Activated T-helper 1 cell treated with anti-CD3 and anti-CD28 coated beads, Interleukin-2, amount 50 U/mL, for 16 hours (primary cell): ENCODE data around the gene FBLN2.
"Not testable (repeated sequence)": the region's sequence is repeated elsewhere in the genome, so short reads cannot be mapped to it uniquely, and the experiment has no call there.

Experiments used
- DNase-seq, 2 donors: peaks; one replicate each; pipeline ENCODE4 v3.0.0-alpha.2; 2020; ENCODE audit warnings: low read depth in 1 of 2, low spot score in 1 of 2

The FBLN2 gene

DNA sequence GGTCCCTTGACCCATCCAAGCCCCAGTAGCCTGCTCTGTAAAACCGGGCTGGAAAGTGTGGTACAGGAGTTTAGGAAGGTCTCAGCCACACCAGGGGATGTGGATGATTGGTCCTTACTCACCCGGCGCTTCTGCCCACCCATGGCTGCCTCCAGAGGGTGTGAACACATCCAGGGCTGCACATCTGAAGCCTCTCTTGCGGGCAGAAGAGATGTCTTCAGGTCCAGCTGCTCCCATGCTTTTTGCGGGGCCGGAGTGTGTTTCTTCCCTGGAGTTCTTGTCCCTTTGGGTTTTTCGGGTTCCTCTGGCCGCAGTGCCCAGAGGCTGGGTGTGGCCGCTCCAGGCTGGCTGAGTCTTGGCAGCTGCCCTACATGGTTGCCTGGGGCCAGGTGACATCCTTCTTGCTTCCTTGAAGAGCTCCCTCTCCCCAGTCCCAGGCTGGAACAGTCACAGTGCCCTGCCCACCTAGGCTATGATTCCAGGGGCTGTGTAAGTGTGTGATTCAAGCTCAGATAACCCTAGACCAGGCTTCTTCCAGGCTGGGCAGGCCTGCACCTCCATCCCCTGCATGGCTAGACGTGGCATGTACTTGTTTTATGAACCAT is 34.9 kb upstream of the FBLN2 start:
- no peak for DNase-seq

GRCh38 chr3:13514639-13515435 is 34.1 kb upstream of the FBLN2 start:
- DNase-seq, result no peak

GRCh38 chr3:13515786-13516759 is 32.9 kb upstream of the FBLN2 start:
- DNase-seq, result no peak

DNA sequence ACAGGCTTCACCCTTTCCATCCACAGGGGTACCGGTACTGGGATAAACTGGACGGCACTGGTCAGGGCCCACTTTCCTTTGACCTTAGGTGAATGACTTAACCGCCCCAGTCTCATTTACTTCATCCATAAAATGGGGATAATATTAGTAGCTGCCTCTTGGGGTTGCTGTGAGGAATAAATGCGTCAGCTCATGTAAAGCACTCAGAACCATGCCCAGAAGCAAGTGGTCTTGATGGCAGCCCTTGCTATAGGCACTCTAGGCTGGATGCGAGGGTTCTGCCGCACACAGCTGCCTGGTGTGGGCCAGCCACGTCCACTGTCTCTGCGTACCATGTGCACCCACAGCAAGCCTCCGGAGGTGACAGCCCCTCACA is 32.2 kb upstream of the FBLN2 start:
- DNase-seq, result no peak

DNA sequence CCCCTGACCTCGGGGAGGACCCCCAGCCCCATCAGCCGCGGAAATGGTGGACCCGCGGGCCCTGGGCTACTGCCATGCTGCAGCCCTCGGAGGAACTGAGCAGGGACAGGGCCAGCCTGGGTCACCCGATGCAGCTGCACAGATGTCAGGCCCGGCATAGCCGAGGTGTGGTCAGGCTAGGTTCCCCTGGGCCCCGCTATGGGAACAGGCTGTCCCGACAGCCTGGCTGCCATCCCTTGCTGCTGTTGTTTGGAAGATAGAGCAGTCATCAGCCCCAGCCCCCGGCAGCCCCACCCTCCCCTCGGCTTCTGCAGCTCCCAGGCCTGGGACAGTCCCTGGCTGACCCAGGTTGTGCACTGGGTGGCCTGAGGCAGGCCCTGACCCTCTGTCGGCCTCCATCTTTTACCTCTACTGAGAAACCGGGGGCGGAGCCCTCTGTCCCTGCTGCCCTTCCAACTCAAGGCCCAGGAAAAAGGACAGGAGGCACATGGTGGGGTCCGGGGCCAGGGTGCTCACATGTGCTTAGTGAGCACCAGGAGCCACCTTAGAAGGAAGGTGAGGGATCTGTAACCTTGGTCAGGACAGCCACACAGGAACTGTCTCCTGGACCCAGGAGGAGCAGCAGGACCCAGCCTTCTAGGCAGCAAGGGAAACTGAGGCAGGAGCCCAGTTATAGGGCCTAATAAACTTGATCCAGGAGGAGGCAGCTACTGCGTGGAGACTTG is 31.5 kb upstream of the FBLN2 start:
- no peak for DNase-seq

GRCh38 chr3:13518516-13518953 is 30.4 kb upstream of the FBLN2 start:
- DNase-seq, result no peak

DNA sequence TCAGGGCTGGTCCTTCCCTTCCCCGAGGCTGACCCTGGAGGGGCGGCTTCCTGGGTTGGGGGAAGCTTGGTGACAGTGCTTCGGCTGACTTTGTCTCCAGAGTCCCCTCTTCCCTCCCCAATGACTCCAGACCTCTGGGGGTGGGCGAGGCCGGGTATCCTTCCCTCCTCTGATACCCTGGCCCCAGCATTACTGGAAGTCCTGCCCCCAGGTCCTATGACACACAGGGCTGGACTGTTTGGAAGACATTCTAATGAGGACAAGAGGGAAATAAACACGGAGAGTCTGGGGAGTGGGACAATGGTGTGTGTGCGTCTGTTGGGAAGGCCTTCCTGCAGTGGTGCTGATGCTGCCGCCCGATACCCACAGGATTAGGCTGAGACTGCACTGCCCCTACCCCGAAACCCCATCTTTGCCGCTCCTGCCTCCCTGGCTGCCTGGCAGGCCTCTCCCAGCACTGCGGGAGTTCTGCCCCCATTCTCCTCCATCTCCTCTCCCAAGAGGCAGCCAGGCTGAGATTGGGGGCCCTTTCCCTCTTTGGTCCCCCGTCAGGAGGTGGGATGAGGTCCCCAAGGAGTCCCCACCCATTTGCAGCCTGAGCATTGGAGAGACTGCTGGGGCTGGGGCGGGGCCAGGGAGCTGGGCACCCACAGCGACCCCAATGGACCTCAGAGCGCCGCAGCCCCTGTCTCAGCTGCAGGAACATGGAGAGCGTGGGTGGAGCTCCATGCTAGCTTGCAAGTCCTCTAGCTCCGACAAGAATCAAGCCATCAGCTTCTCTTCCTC is 29.7 kb upstream of the FBLN2 start:
- DNase-seq, result no peak

DNA sequence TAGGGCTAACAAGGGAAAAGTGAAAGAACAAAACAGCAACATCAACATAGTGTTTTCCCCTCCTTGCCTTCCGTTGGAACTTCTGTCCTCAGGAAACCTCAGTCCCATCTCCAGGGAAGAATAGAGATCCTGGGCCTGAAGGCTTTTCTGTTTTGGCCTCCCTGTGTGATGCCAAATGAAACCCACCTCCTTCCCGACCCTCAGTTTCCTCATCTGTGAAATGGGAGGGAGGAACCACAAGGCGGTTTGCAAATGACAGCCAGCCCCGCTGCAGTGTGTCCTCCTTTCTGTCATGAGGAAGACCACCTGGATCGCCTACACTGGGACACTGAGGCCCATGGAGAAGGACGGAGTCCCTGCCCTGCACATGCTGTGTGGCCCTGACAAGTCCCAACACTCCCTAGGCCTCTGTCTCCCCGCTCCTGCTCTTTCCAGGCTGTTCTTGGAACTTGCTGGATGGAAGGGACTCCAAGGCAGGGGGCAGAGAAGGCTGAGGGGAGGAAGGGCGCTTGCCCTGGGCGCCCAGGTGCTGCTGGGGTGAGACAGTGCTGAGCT is 28.5 kb upstream of the FBLN2 start:
- no peak for DNase-seq

- no peak for DNase-seq
Measured at GRCh38 chr3:13521309-13521708, 27.6 kb upstream of the FBLN2 start.

- not testable (repeated sequence) for DNase-seq
Measured at GRCh38 chr3:13521749-13522148, 27.2 kb upstream of the FBLN2 start.

DNA sequence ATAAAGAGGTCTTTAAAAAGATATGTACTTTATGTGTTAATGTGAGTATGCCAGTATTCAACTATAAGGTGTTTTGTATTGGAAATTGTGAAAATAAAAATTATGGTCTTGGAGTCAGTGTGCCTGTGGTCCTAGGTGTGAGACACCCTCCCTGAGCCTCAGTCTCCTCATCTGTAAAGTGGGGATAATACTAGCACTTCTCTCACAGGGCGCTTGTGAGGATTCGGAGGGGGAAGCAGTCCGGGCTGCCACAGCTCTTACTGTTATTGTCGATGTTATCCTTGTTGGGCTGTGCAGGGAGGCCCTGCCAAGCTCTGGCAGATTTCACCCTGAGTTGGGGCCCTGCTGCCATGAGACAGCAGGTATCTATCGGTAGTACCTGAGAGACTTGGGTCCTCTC is 26.7 kb upstream of the FBLN2 start:
- DNase-seq, result no peak

GRCh38 chr3:13524979-13525669 is 23.8 kb upstream of the FBLN2 start:
- no peak for DNase-seq

DNA sequence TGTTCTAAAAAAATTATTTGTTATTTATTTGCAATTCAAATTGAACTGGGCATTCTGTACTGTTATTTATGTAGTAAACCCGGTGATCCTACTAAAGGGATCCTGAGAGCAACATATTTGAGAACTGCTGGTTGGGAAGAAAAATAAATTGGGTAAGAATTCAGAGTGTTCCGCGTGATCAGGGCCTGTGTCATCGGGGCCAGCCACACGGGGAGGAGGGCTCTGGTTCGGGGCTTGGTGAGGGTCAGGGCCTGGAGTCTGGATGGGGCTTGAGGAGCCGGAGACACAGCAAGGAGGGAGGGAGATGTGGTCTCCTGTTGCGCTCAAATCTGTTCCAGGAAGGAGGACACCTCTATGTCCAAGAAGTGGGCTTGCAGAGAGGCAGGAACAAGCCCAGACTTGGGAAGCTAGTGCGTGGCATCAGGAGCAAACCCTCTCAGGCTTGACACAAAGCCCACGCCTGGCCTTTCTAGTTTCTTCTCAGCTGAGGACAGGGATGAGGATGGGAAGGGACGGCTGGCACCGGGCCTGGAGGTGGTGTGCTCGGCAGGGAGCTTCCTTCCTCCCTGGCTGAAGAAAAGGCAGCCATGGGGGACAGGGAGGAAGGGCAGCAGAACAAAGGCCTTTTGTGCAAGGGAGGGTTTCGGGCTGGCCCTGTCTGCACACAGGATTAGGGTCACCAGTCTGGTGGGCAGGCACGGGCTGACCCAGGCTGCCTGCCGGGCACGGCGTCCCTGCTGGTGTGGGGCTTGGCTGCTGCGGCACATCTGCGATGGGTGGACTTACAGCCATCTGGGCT is 22.9 kb upstream of the FBLN2 start:
- DNase-seq, result no peak

GRCh38 chr3:13526626-13526949 is 22.3 kb upstream of the FBLN2 start:
- DNase-seq, result no peak

- no peak for DNase-seq
Measured at GRCh38 chr3:13528217-13528867, 20.6 kb upstream of the FBLN2 start.

DNA sequence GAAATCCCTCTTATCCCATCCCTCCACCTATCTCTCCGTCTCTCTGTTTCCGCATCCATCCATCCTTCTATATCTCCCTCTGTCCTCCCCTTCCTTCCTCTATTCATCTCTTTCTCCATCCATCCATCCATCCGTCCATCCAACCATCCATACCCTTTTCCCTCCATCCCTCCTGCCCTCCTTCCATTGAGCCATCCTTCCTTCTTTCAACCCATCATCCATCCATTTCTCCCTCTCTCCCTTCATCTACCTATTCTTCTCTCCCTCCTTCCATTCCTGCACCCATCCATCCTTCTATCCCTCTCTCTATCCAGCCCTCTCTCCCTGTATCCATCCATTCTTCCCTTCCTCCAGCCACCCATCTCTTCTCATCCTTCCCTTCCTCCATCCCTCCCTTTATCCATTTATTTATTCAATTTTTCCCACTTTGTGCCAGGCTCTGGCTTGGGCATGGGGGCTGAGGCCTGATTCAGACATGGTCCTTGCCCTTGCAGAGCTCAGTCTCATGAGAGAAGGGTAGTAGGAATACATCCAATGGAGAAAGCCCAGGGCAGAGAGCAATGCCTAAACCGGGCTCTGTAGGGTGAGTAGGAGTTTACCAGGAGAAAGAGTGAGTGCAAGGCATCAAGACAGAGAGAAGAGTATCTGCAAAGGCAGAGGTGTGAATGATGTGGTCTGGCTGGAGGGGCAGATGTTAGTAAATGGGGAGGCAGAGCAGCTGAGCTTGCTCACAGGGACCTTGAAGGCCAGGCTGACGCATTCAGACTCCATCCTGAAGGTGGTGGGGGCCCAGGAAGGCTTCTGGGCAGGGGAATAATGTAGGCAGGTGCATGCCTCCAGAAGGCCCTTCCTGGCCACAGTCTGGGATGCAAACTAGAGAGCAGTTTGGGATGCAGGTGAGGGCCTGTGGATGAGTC is 19.5 kb upstream of the FBLN2 start:
- DNase-seq, result no peak
